ENCODE results near the gene B3GAT1. TPM values are rescaled to one million over a fixed set of nuclear protein-coding genes. Genes with fewer than 3 reads are reported as not detected.

Gene B3GAT1
- total RNA-seq, 1 experiment from 2014 or later = 0.35 TPM

- Mint-ChIP-seq H3K27ac (ENCODE audit: unreplicated experiment) (no peak overlapping the region), H3K9me3 (ENCODE audit: low read depth, unreplicated experiment) (no peaks in the 10 kb centered on the region), H3K27me3 (ENCODE audit: unreplicated experiment) (no peaks in the 10 kb centered on the region), H3K36me3 (ENCODE audit: insufficient read depth, unreplicated experiment) (peaks cover 5% of the 10 kb centered on the region), H3K4me1 (ENCODE audit: low read depth, unreplicated experiment) (peaks cover 10% of the 10 kb centered on the region), H3K4me3 (ENCODE audit: low read depth, unreplicated experiment) (no peak overlapping the region)
- TF ChIP-seq CTCF (IDR thresholded peaks at IDR 0.05; ENCODE audit: unreplicated experiment) = no peak
- DNase-seq = no peak
- CTCF ChIA-PET = no interaction called here
- BruUV-seq (replicated peaks) = no TSS peak
- intact Hi-C loops (cut with micrococcal nuclease; ENCODE audit: unreplicated experiment) = no loop called here
Observed at GRCh38 chr11:134340354-134340964, 71.6 kb downstream of the B3GAT1 start.

- intact Hi-C loops (cut with micrococcal nuclease; ENCODE audit: unreplicated experiment) = no loop called here
- peaks cover 5% of the 10 kb centered on the region for H3K36me3 Mint-ChIP-seq (ENCODE audit: insufficient read depth, unreplicated experiment)
- H3K4me1 Mint-ChIP-seq (ENCODE audit: low read depth, unreplicated experiment) = peaks cover 16% of the 10 kb centered on the region
- BruUV-seq (replicated peaks) = no TSS peak
- CTCF ChIA-PET = no interaction called here
- H3K27ac Mint-ChIP-seq (ENCODE audit: unreplicated experiment) = peak overlapping the region; percentile 43
- no peak for TF ChIP-seq CTCF (IDR thresholded peaks at IDR 0.05; ENCODE audit: unreplicated experiment)
- no peak overlapping the region for H3K4me3 Mint-ChIP-seq (ENCODE audit: low read depth, unreplicated experiment)
- no peaks in the 10 kb centered on the region for H3K27me3 Mint-ChIP-seq (ENCODE audit: unreplicated experiment)
- H3K9me3 Mint-ChIP-seq (ENCODE audit: low read depth, unreplicated experiment) = no peaks in the 10 kb centered on the region
- no peak for DNase-seq
Observed at GRCh38 chr11:134339756-134340155, 72.3 kb downstream of the B3GAT1 start.

- peaks cover 5% of the 10 kb centered on the region for H3K36me3 Mint-ChIP-seq (ENCODE audit: insufficient read depth, unreplicated experiment)
- H3K4me3 Mint-ChIP-seq (ENCODE audit: low read depth, unreplicated experiment) = no peak overlapping the region
- BruUV-seq (replicated peaks) = no TSS peak
- no peaks in the 10 kb centered on the region for H3K27me3 Mint-ChIP-seq (ENCODE audit: unreplicated experiment)
- CTCF ChIA-PET = no interaction called here
- no peak for TF ChIP-seq CTCF (IDR thresholded peaks at IDR 0.05; ENCODE audit: unreplicated experiment)
- intact Hi-C loops (cut with micrococcal nuclease; ENCODE audit: unreplicated experiment) = no loop called here
- DNase-seq = no peak
- H3K27ac Mint-ChIP-seq (ENCODE audit: unreplicated experiment) = no peak overlapping the region
- peaks cover 16% of the 10 kb centered on the region for H3K4me1 Mint-ChIP-seq (ENCODE audit: low read depth, unreplicated experiment)
- H3K9me3 Mint-ChIP-seq (ENCODE audit: low read depth, unreplicated experiment) = no peaks in the 10 kb centered on the region
Observed at GRCh38 chr11:134338654-134339053, 73.4 kb downstream of the B3GAT1 start.

GRCh38 chr11:134338068-134338467 lies 74.0 kb downstream of the B3GAT1 start:
- no TSS peak for BruUV-seq (replicated peaks)
- peaks cover 20% of the 10 kb centered on the region for H3K4me1 Mint-ChIP-seq (ENCODE audit: low read depth, unreplicated experiment)
- no peak overlapping the region for H3K27ac Mint-ChIP-seq (ENCODE audit: unreplicated experiment)
- CTCF ChIA-PET = no interaction called here
- TF ChIP-seq CTCF (IDR thresholded peaks at IDR 0.05; ENCODE audit: unreplicated experiment) = no peak
- intact Hi-C loops (cut with micrococcal nuclease; ENCODE audit: unreplicated experiment) = no loop called here
- no peaks in the 10 kb centered on the region for H3K9me3 Mint-ChIP-seq (ENCODE audit: low read depth, unreplicated experiment)
- H3K27me3 Mint-ChIP-seq (ENCODE audit: unreplicated experiment) = no peaks in the 10 kb centered on the region
- H3K36me3 Mint-ChIP-seq (ENCODE audit: insufficient read depth, unreplicated experiment) = peaks cover 6% of the 10 kb centered on the region
- no peak overlapping the region for H3K4me3 Mint-ChIP-seq (ENCODE audit: low read depth, unreplicated experiment)
- no peak for DNase-seq
